C4-2B (cell line): Measurements from ENCODE around the gene ATMIN.

ENCODE experiments used
- CTCF ChIP-seq: fragments of 450-650 bp; conservative IDR thresholded peaks from 2 replicates; pipeline ENCODE4 v1.5.1; 2017; ENCODE audit warnings: mild to moderate bottlenecking
- ZFX ChIP-seq: fragments of 450-650 bp; IDR thresholded peaks from 2 replicates; pipeline ENCODE4 v1.6.1; 2017

- TF ChIP-seq CTCF (no peak), ZFX (no peak)
Measured at GRCh38 chr16:81029930-81030604, 5.6 kb upstream of the ATMIN start.
